H9 (cell line): ENCODE data around the gene KIAA0753. TPM values are rescaled to one million over a fixed set of nuclear protein-coding genes. Genes with fewer than 3 reads are reported as not detected.

Source experiments
- DNase-seq: peaks from one replicate; pipeline ENCODE4 v3.0.0-alpha.2; 2017
- H2AFZ ChIP-seq: one replicate; pipeline ENCODE4 v1.6.1; 2013; ENCODE audit warnings: mild to moderate bottlenecking, low read length, control low read depth, moderate library complexity
- H2AK5ac ChIP-seq: 2 replicates; pipeline ENCODE4 v1.6.1; 2013; ENCODE audit warnings: low read length, control low read depth, mixed read lengths; ENCODE audit not compliant: insufficient read length
- H2BK120ac ChIP-seq: one replicate; pipeline ENCODE4 v1.6.1; 2013; ENCODE audit warnings: low read depth, mild to moderate bottlenecking, low read length, control low read depth, inconsistent platforms; ENCODE audit not compliant: poor library complexity, severe bottlenecking
- H2BK12ac ChIP-seq: 2 replicates; pipeline ENCODE4 v1.6.1; 2013; ENCODE audit warnings: low read length, control low read depth, mixed read lengths, low read depth; ENCODE audit not compliant: insufficient read length
- H2BK15ac ChIP-seq: 2 replicates; pipeline ENCODE4 v1.6.1; 2013; ENCODE audit warnings: low read depth, low read length, control low read depth
- H2BK20ac ChIP-seq: one replicate; pipeline ENCODE4 v1.6.1; 2013; ENCODE audit warnings: low read depth, mild to moderate bottlenecking, low read length, control low read depth, inconsistent platforms; ENCODE audit not compliant: poor library complexity, severe bottlenecking
- H2BK5ac ChIP-seq: 2 replicates; pipeline ENCODE4 v1.6.1; 2013; ENCODE audit warnings: low read length, control low read depth, mixed read lengths; ENCODE audit not compliant: insufficient read length
- H3K14ac ChIP-seq: 2 replicates; pipeline ENCODE4 v1.6.1; 2013; ENCODE audit warnings: low read length, control low read depth; ENCODE audit not compliant: insufficient read depth
- H3K18ac ChIP-seq: 2 replicates; pipeline ENCODE4 v1.6.1; 2013; ENCODE audit warnings: low read depth, mild to moderate bottlenecking, mixed read lengths, low read length, control low read depth; ENCODE audit not compliant: insufficient read length
- H3K23ac ChIP-seq: 2 replicates; pipeline ENCODE4 v1.6.1; 2013; ENCODE audit warnings: low read length, control low read depth, mixed read lengths, low read depth; ENCODE audit not compliant: insufficient read length
- H3K23me2 ChIP-seq: 2 replicates; pipeline ENCODE4 v1.6.1; 2013; ENCODE audit warnings: low read depth, mild to moderate bottlenecking, mixed read lengths, low read length, control low read depth; ENCODE audit not compliant: insufficient read length, poor library complexity, severe bottlenecking
- H3K27ac ChIP-seq: 2 replicates; pipeline ENCODE4 v1.5.1; 2013; ENCODE audit warnings: low read length, control low read depth, mixed read lengths, low read depth; ENCODE audit not compliant: insufficient read length
- H3K27me3 ChIP-seq: 2 replicates; pipeline ENCODE4 v1.6.1; 2013; ENCODE audit warnings: low read length, control low read depth, inconsistent platforms; ENCODE audit not compliant: insufficient read depth
- H3K4ac ChIP-seq: 2 replicates; pipeline ENCODE4 v1.6.1; 2013; ENCODE audit warnings: low read depth, mild to moderate bottlenecking, control low read depth, inconsistent platforms, low read length, moderate library complexity
- H3K4me1 ChIP-seq: 2 replicates; pipeline ENCODE4 v1.6.1; 2013; ENCODE audit warnings: low read length, control low read depth, inconsistent platforms; ENCODE audit not compliant: insufficient read depth
- H3K4me2 ChIP-seq: 2 replicates; pipeline ENCODE4 v1.6.1; 2013; ENCODE audit warnings: low read length, control low read depth, mixed read lengths; ENCODE audit not compliant: insufficient read length, insufficient read depth
- H3K56ac ChIP-seq: 2 replicates; pipeline ENCODE4 v1.6.1; 2013; ENCODE audit warnings: low read depth, mild to moderate bottlenecking, mixed read lengths, low read length, control low read depth; ENCODE audit not compliant: insufficient read length
- H3K79me1 ChIP-seq: 2 replicates; pipeline ENCODE4 v1.6.1; 2013; ENCODE audit warnings: low read depth, mild to moderate bottlenecking, moderate library complexity, low read length, control low read depth, inconsistent platforms; ENCODE audit not compliant: insufficient read depth, poor library complexity, severe bottlenecking
- H3K79me2 ChIP-seq: 2 replicates; pipeline ENCODE4 v1.6.1; 2013; ENCODE audit warnings: low read length, control low read depth, inconsistent platforms; ENCODE audit not compliant: insufficient read depth
- H3K9ac ChIP-seq: 2 replicates; pipeline ENCODE4 v1.6.1; 2013; ENCODE audit warnings: low read length, control low read depth, mixed read lengths; ENCODE audit not compliant: insufficient read length; ENCODE audit errors: extremely low read depth
- H3K9me3 ChIP-seq: one replicate; pipeline ENCODE4 v1.6.1; 2013; ENCODE audit warnings: low read depth, low read length, inconsistent platforms; ENCODE audit not compliant: control insufficient read depth
- H3T11ph ChIP-seq: one replicate; pipeline ENCODE4 v1.6.1; 2013; ENCODE audit warnings: mild to moderate bottlenecking, low read length, control low read depth, inconsistent platforms
- H4K20me1 ChIP-seq: one replicate; pipeline ENCODE4 v1.6.1; 2013; ENCODE audit not compliant: control insufficient read depth, insufficient read length, insufficient read depth
- H4K5ac ChIP-seq: 2 replicates; pipeline ENCODE4 v1.6.1; 2013; ENCODE audit warnings: low read depth, mild to moderate bottlenecking, mixed read lengths, low read length, control low read depth; ENCODE audit not compliant: insufficient read length
- H4K8ac ChIP-seq: replicated peaks from 2 replicates; pipeline ENCODE4 v1.6.1; 2013; ENCODE audit warnings: low read length, control low read depth, mixed read lengths, low read depth; ENCODE audit not compliant: insufficient read length
- H4K91ac ChIP-seq: 2 replicates; pipeline ENCODE4 v1.6.1; 2013; ENCODE audit warnings: low read depth, mild to moderate bottlenecking, moderate library complexity, mixed read lengths, low read length, control low read depth; ENCODE audit not compliant: insufficient read length
- H3K27ac Mint-ChIP-seq, 3 experiments: 2 replicates in 2 of 3; 3 replicates in 1 of 3; pipeline ENCODE4 v1.8.0; 2020 to 2021; ENCODE audit warnings: mixed read lengths in 3 of 3, mild to moderate bottlenecking in 1 of 3, moderate library complexity in 1 of 3
- H3K27me3 Mint-ChIP-seq: 2 replicates; pipeline ENCODE4 v1.8.0; 2021; ENCODE audit warnings: low read depth, mild to moderate bottlenecking, moderate library complexity, mixed read lengths
- H3K36me3 Mint-ChIP-seq, 3 experiments: 2 replicates in 2 of 3; 3 replicates in 1 of 3; pipeline ENCODE4 v1.8.0; 2020 to 2021; ENCODE audit warnings: low read depth in 3 of 3, mixed read lengths in 3 of 3; ENCODE audit not compliant: insufficient read depth in 1 of 3
- H3K4me1 Mint-ChIP-seq, 2 experiments: 2 replicates each; pipeline ENCODE4 v1.8.0; 2020; ENCODE audit warnings: mixed read lengths in 2 of 2
- H3K4me3 Mint-ChIP-seq, 2 experiments: 2 replicates in 1 of 2; 3 replicates in 1 of 2; pipeline ENCODE4 v1.8.0; 2020 to 2021; ENCODE audit warnings: mild to moderate bottlenecking in 2 of 2, mixed read lengths in 2 of 2, moderate library complexity in 1 of 2
- H3K9me3 Mint-ChIP-seq, 2 experiments: 2 replicates in 1 of 2; 3 replicates in 1 of 2; pipeline ENCODE4 v1.8.0; 2020; ENCODE audit warnings: mild to moderate bottlenecking in 2 of 2, mixed read lengths in 2 of 2, moderate library complexity in 1 of 2
- CTCF ChIP-seq: fragments of 200-600 bp; sonication (generic); conservative IDR thresholded peaks from 3 replicates; pipeline ENCODE4 v1.8.0; 2021; ENCODE audit warnings: antibody characterized with exemption, mild to moderate bottlenecking
- WGBS: extraction: QIAGEN DNeasy Blood & Tissue Kit; methylation state at CpG from one replicate; pipeline ENCODE4 v1.1.7; 2013; ENCODE audit warnings: missing lambda C conversion rate, low lambda C conversion rate, mixed read lengths; ENCODE audit not compliant: insufficient read length; ENCODE audit errors: extremely low coverage; 5-methylcytosine and 5-hydroxymethylcytosine counted together
- total RNA-seq: library from RNA; stranded (reverse); gene quantifications from 2 replicates; pipeline ENCODE4 v1.2.1, GENCODE V29; 2021

KIAA0753 gene
- total RNA-seq, 1 experiment from 2014 or later, result 37.2 TPM

- H3K9ac ChIP-seq, result no peak overlapping the region
- H2AFZ ChIP-seq, result no peak overlapping the region
- H4K20me1 ChIP-seq, result peaks cover 5% of the 10 kb centered on the region
- H3K18ac ChIP-seq, result no peak overlapping the region
- Mint-ChIP-seq H3K4me1 (peaks cover 33 to 34% of the 10 kb centered on the region in 2 experiments), H3K36me3 (0 out of 7 replicates have a peak, but pooled peaks cover 0 to 3% (median 0%) of the 10 kb centered on the region in 3 experiments), H3K27ac (no peak overlapping the region), H3K9me3 (peaks cover 5% of the 10 kb centered on the region in 2 experiments; a peak in 3 of 5 replicates), H3K27me3 (peaks cover under 1% of the 10 kb centered on the region; the same call in 1 of the 2 replicates), H3K4me3 (no peak overlapping the region)
- no peak overlapping the region for H2BK15ac ChIP-seq
- no peaks in the 10 kb centered on the region for H3K79me2 ChIP-seq
- H3K9me3 ChIP-seq, result no peaks in the 10 kb centered on the region
- H4K5ac ChIP-seq, result no peak overlapping the region
- no peaks in the 10 kb centered on the region for H3K27me3 ChIP-seq
- no peaks in the 10 kb centered on the region for H3K79me1 ChIP-seq
- no peak overlapping the region for H3K4me2 ChIP-seq
- H2AK5ac ChIP-seq, result no peak overlapping the region
- H3K4me1 ChIP-seq, result no peaks in the 10 kb centered on the region
- no peak overlapping the region for H2BK20ac ChIP-seq
- no peak overlapping the region for H3K14ac ChIP-seq
- no peak overlapping the region for H2BK120ac ChIP-seq
- H2BK12ac ChIP-seq, result no peak overlapping the region
- no peak overlapping the region for H2BK5ac ChIP-seq
- H3K23ac ChIP-seq, result no peak overlapping the region
- H3K56ac ChIP-seq, result no peak overlapping the region
- no peak overlapping the region for H4K91ac ChIP-seq
- no peak for DNase-seq
- no CpG with 5 or more reads among the region's 4 CpGs for WGBS
- H3K4ac ChIP-seq, result no peak overlapping the region
- no peaks in the 10 kb centered on the region for H3K23me2 ChIP-seq
- H4K8ac ChIP-seq, result no peak overlapping the region
- no peak overlapping the region for H3K27ac ChIP-seq
- H3T11ph ChIP-seq, result no peak overlapping the region
- no peak for TF ChIP-seq CTCF
Measured at GRCh38 chr17:6541886-6542285, 98.6 kb downstream of the KIAA0753 start.
